HG02885 (cell line): ENCODE data around the gene GPR37.

ENCODE experiments used
- ATAC-seq: cut with Tn5 transposase; IDR thresholded peaks from one replicate; pipeline ENCODE4 v1.9.1; 2021; ENCODE audit warnings: mild to moderate bottlenecking; ENCODE audit not compliant: unreplicated experiment, poor library complexity

Gene GPR37

DNA sequence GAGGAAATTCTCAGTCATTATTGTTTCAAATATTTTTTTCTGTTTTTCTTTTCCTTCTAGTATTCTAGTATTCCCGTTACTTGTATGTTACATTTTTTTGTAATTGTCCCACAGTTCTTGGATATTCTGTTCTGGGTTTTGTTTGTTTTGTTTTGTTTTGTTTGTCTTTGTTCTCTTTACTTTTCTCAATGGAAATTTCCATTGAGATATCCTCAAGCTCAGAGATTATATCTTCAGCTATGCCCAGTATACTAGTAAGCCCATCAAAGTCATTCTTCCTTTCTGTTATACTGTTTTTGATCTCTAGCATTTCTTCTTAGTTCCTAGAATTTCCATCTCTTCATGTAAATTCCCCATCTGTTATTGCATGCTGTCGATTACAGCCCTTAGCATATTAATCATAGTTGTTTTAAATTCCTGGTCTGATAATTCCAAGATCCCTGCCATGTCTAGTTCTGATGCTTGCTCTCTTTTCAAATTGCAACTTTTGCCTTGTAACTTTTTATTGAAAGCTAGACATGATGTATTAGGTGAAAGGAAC, 27.8 kb downstream of the GPR37 start:
- no peak for ATAC-seq

DNA sequence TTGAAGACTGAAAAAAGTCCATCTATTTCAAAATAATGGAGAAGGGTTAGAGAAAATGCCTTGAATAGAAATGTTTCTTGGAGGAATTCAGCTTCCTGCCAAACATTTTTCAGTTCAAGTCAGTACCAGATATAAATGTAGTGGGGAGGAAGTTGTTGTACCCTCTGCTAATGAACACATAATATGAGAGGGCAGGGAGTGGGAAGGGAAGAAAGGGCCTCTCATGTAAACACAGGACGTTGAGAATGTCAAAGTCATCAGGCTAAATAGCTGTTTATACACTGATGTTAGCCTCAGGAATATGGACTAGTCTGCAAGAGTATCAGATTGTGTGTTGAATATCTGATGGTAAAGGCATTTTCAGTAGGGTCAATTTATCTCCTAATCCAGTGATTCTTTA, 37.0 kb downstream of the GPR37 start:
- no peak for ATAC-seq

GRCh38 chr7:124724507-124725192, 40.9 kb downstream of the GPR37 start:
- ATAC-seq = no peak

- no peak for ATAC-seq
Observed at GRCh38 chr7:124724079-124724478, 41.5 kb downstream of the GPR37 start.

- no peak for ATAC-seq
Observed at GRCh38 chr7:124723012-124723411, 42.6 kb downstream of the GPR37 start.

DNA sequence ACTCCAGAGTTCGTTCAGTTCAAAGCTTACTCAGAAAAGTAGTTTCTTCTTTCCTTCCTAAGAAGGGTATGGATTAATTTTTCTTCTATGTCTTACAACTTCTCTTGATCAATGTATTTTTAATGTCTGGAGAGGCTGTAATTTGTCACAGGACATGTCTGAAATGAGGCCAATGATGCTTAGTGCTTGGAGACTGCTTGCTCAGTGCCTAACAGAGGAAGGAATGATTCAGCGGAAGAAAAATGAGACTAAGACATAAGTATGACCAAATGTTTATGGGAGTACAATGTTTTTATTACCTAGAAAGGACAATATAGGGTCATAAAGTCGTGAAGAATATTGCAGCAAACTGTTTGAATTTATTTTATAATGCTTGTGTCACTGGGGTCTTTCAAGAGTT, 43.3 kb downstream of the GPR37 start:
- no peak for ATAC-seq

GRCh38 chr7:124720195-124720594, 45.4 kb downstream of the GPR37 start:
- ATAC-seq = no peak

DNA sequence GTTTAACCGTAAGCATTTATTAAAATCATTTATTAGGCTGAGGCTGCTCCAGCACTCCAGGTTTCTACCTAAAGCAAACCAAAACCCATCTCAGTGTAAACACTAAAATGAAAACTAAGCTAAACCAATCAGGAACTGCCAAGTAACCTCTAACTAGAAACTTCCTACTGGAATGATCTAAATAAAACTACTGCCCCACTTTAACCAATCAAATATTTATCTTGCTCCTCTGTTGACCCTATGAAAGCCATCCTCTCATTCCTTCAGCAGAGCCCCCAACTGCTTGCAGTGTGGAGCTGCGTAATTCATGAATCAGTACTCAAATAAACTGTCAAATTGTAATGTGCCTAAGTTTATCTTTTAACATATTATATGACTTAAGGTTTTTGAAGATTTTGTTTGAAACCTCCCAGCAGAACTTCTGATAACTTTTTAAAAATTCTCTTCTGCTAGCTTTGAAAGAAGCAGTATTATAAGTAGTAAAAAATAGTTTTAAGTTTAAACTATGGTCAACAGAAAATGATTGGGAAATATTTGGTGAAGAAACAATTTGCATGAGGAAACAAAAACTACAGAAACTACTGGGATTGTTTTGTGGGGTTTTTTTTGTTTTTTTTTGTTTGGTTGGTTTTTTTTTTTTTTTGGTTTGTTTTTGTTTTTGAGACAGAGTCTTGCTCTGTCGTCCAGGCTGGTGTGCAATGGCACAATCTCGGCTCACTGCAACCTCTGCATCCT, 47.4 kb downstream of the GPR37 start:
- no peak for ATAC-seq

DNA sequence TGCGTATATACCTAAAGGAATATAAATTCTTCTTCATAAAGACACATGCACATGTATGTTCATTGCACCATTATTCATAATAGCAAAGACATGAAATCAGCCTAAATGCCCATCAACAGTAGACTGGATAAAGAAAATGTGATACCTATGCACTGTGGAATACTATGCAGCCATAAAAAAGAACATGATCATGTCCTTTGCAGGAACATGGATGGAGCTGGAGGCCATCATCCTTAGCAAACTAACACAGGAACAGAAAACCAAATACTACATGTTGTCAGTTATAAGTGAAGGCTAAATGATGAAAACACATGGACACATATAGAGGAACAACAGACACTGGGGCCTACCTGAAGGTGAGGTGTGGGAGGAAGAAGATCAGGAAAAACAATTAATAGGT, 48.7 kb downstream of the GPR37 start:
- no peak for ATAC-seq

DNA sequence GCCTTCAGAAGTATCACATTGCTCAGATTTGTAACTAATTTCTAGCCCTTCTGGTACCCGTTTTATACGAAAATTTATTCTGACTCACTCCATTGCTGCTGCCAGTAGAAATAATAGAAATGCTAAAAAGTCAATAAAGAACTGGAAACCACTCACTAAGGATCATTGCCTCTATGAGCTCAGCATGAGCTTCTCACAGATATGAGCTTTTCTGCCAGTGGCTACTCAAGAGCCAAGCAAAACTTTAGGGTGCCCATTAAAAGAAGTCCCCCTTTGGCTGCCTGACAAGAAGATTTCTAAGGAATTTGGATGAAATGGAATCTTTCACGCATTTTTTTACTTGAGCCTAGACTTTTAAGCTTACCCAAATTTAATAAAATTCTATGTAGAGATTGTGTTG, 52.5 kb downstream of the GPR37 start:
- ATAC-seq = no peak

GRCh38 chr7:124712017-124712416, 53.6 kb downstream of the GPR37 start:
- no peak for ATAC-seq

- no peak for ATAC-seq
Observed at GRCh38 chr7:124702385-124702784, 63.2 kb downstream of the GPR37 start.

DNA sequence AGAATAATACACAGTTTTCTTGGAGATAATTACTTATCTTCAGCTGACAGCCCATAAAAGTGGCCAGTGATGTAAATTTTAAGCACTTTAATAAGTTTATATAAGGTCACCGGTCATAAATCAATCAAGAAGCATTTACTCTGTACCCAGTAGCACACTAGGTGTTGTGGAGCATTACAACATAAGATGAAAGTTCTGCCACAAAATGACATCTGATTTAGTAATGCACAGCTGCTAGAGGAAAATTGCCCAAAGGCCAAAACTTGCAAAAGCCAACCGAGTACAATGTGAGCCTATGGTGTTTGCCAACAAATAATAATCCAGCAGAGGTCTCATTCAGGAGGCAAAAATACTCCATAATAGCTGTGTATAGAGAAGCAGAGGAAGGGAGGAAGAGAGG, 63.6 kb downstream of the GPR37 start:
- ATAC-seq = no peak

DNA sequence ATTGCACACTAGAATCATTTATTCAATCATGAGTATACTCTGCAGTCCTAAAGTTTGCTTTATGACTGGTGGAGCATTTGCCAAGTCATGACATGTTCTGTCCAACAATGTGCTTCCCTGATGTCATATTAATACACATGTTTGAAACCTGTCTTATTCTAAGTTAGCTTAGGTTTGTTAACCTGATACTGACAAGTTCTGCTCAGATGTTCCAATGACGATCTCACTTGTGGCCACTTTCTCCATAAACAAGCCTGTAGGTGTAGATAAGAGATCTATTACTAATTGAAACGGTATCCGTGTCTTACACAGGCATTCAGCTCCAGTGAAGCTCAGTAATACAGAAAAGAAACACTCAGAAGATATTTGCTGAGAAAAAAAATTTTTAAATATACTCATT, 64.9 kb downstream of the GPR37 start:
- ATAC-seq = no peak

- no peak for ATAC-seq
Observed at GRCh38 chr7:124698964-124699363, 66.6 kb downstream of the GPR37 start.

GRCh38 chr7:124697746-124698145, 67.8 kb downstream of the GPR37 start:
- ATAC-seq = no peak
